ENCODE data around the gene PFKP. TPM values are rescaled to one million over a fixed set of nuclear protein-coding genes. Genes with fewer than 3 reads are reported as not detected.

The PFKP gene
- total RNA-seq, 4 donors from 2014 or later = 53.9 to 93.9 (median 66.2) TPM

DNA sequence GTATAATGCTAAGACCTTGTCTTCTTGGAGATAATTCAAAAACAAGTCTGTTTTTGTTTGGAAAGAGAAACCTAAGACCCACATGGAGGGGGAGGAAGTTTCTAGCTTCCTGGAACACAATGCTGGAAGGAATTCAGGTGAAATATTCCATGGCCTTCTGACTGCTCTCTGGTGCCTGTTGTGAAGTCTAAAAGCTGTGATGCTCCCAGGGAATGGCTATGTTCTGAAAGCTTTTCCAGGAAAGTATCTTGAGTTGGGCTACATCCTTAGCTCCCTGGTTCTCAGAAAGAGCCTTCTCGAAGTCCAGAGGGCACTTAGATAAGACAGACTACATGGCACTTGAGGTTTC lies 12.5 kb upstream of the PFKP start:
- Histone ChIP-seq H3K9me3 (no peaks in the 10 kb centered on the region), H3K4me1 (peaks cover 0 to 7% (median 0%) of the 10 kb centered on the region in 4 donors), H3K27ac (peak overlapping the region; percentile 28 to 39 (median 38)), H3K4me3 (no peak overlapping the region), H3K27me3 (no peaks in the 10 kb centered on the region), H3K36me3 (no peaks in the 10 kb centered on the region)
- TF ChIP-seq EP300 (IDR thresholded peaks at IDR 0.05; ENCODE audit: low read depth) (no peak), POLR2AphosphoS5 (IDR thresholded peaks at IDR 0.05) (no peak), POLR2A (IDR thresholded peaks at IDR 0.05) (no peak)
- TF ChIP-seq, protein P1, sequence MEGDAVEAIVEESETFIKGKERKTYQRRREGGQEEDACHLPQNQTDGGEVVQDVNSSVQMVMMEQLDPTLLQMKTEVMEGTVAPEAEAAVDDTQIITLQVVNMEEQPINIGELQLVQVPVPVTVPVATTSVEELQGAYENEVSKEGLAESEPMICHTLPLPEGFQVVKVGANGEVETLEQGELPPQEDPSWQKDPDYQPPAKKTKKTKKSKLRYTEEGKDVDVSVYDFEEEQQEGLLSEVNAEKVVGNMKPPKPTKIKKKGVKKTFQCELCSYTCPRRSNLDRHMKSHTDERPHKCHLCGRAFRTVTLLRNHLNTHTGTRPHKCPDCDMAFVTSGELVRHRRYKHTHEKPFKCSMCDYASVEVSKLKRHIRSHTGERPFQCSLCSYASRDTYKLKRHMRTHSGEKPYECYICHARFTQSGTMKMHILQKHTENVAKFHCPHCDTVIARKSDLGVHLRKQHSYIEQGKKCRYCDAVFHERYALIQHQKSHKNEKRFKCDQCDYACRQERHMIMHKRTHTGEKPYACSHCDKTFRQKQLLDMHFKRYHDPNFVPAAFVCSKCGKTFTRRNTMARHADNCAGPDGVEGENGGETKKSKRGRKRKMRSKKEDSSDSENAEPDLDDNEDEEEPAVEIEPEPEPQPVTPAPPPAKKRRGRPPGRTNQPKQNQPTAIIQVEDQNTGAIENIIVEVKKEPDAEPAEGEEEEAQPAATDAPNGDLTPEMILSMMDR (IDR thresholded peaks at IDR 0.05) = no peak
- intact Hi-C loops (cut with DNase I; ENCODE audit: low total_unique reads) (no loop called here), in situ Hi-C loops (cut with MboI; ENCODE audit: low pct_ligation_motif_present in 1 of 4, low pct_unique_long_range_greater_than_20kb in 1 of 4, low sequenced_read_pairs in 3 of 4) (no loop called here)
- WGBS, 2 donors (ENCODE audit: low coverage in 1 of 2) = 20 to 44% methylated on average over 1 of the region's 1 CpG
- DNase-seq = no peak

DNA sequence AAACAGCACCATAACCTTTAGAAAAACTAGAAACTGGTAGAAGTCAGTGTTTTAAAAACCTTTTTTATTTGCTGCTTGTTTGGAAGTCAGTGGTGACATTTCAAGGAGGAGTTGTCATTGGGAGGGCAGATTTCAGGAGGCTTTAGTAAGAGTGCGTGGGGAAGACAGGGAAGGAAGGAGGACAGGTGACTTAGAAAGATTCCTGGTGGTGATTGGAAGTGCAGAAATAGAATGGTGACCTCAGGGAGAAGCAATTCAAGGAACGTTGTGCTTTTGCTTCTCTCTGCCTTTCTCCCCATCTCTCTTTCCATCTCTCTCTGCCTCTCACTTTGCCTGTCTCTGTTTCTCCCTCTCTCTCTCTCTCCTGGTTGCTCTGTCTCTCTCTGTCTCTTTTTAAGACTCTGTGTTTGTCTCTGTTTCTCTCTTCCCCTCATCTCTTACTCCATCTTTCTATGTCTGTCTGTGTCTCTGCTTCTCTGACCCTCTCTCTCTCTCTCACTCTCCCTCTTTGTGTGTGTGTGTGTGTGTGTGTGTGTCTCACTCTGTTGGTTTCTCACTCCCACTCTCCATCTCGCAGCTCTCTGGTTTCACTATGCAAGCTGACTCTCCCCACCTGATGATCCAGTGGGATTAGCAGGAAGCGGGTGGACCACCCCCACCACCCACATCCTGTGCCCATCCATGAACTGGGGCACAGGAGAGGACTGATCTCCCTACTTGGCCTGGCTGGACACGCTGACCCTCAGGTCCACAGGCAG lies 10.9 kb upstream of the PFKP start:
- H3K36me3 ChIP-seq = no peaks in the 10 kb centered on the region
- no peak for DNase-seq
- H3K4me3 ChIP-seq = no peak overlapping the region
- no peak overlapping the region for H3K27ac ChIP-seq
- intact Hi-C loops (cut with DNase I; ENCODE audit: low total_unique reads) (no loop called here), in situ Hi-C loops (cut with MboI; ENCODE audit: low pct_ligation_motif_present in 1 of 4, low pct_unique_long_range_greater_than_20kb in 1 of 4, low sequenced_read_pairs in 3 of 4) (no loop called here)
- no peaks in the 10 kb centered on the region for H3K9me3 ChIP-seq
- 53 to 65% methylated on average over 3 to 5 of the region's 5 CpGs for WGBS, 2 donors (ENCODE audit: low coverage in 1 of 2)
- peaks cover 0 to 7% (median 0%) of the 10 kb centered on the region in 4 donors for H3K4me1 ChIP-seq
- H3K27me3 ChIP-seq = no peaks in the 10 kb centered on the region
- TF ChIP-seq POLR2AphosphoS5 (IDR thresholded peaks at IDR 0.05) (no peak), POLR2A (IDR thresholded peaks at IDR 0.05) (no peak), EP300 (IDR thresholded peaks at IDR 0.05; ENCODE audit: low read depth) (no peak)
- TF ChIP-seq, protein P1 (IDR thresholded peaks at IDR 0.05) = no peak

DNA sequence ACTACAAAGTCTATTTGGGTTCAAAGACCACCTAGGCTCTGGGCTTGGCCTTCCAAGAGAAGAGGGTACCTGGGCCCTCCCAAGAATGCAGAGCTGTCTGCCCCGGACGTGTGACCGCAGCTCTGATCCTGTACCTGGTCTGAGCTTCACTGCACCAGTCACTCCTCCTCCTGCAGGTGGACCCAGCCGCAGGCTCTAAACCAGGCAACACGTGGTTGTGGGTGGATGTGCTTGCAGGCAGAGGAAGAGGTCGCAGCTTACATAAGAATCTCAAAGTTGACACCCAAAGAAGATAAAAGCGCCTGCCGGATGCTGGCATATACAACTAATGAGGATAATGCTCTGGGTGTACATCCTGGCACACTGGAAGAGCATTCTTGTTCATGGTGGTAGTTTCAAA lies 9.4 kb upstream of the PFKP start:
- in situ Hi-C loops (cut with MboI; ENCODE audit: low pct_ligation_motif_present in 1 of 4, low pct_unique_long_range_greater_than_20kb in 1 of 4, low sequenced_read_pairs in 3 of 4) = no loop called here
- no peak for DNase-seq
- H3K4me3 ChIP-seq = no peak overlapping the region
- H3K9me3 ChIP-seq = no peaks in the 10 kb centered on the region
- intact Hi-C loops (cut with DNase I; ENCODE audit: low total_unique reads) = no loop called here
- no peak overlapping the region for H3K27ac ChIP-seq
- H3K4me1 ChIP-seq = peaks cover 0 to 7% (median 0%) of the 10 kb centered on the region in 4 donors
- WGBS, 2 donors (ENCODE audit: low coverage in 1 of 2) = 84% methylated on average over 8 of the region's 8 CpGs; no CpG with 5 or more reads in 1 of the 2 donors
- TF ChIP-seq POLR2A (IDR thresholded peaks at IDR 0.05) = no peak
- no peak for TF ChIP-seq EP300 (IDR thresholded peaks at IDR 0.05; ENCODE audit: low read depth)
- TF ChIP-seq, protein P1 (IDR thresholded peaks at IDR 0.05) = no peak
- no peak for TF ChIP-seq POLR2AphosphoS5 (IDR thresholded peaks at IDR 0.05)
- no peaks in the 10 kb centered on the region for H3K27me3 ChIP-seq
- no peaks in the 10 kb centered on the region for H3K36me3 ChIP-seq

DNA sequence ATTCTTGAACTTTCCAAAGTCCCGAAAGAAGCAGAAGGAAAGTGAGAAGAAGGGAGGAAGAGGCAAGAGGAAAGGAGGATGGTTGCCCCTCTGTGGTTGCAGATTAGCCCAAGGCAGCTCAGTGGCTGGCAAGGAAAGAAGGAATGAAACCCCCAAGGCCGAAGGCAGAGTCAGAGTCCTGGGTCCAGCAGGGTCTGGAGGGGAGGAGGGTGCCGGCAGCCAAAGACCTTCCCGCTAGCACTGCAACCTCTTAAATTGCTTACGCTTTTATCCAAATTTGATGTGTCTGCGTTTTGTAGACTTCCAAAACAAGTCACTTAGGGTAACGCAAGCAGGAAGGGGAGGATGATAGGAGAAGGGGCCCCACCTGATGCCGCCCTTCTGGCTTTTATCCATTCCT lies 7.4 kb upstream of the PFKP start:
- Histone ChIP-seq H3K27ac (no peak overlapping the region), H3K9me3 (no peaks in the 10 kb centered on the region), H3K36me3 (no peaks in the 10 kb centered on the region), H3K4me1 (peaks cover 0 to 2% (median 0%) of the 10 kb centered on the region in 4 donors), H3K4me3 (no peak overlapping the region), H3K27me3 (no peaks in the 10 kb centered on the region)
- WGBS, 2 donors (ENCODE audit: low coverage in 1 of 2) = 56 to 69% methylated on average over 5 to 8 of the region's 8 CpGs
- DNase-seq = no peak
- in situ Hi-C loops (cut with MboI; ENCODE audit: low pct_ligation_motif_present in 1 of 4, low pct_unique_long_range_greater_than_20kb in 1 of 4, low sequenced_read_pairs in 3 of 4) = no loop called here
- intact Hi-C loops (cut with DNase I; ENCODE audit: low total_unique reads) = no loop called here
- TF ChIP-seq POLR2A (IDR thresholded peaks at IDR 0.05) = no peak
- no peak for TF ChIP-seq POLR2AphosphoS5 (IDR thresholded peaks at IDR 0.05)
- TF ChIP-seq EP300 (IDR thresholded peaks at IDR 0.05; ENCODE audit: low read depth) = no peak
- TF ChIP-seq, protein P1 (IDR thresholded peaks at IDR 0.05) = no peak
